OCI-LY7 (cell line): Measurements from ENCODE around the gene RECQL.

Experiments used
- CTCF ChIP-seq: fragments of 200-600 bp; sonication (generic); conservative IDR thresholded peaks from 2 replicates; pipeline ENCODE4 v1.5.1; 2014; ENCODE audit warnings: mild to moderate bottlenecking, antibody characterized with exemption, low read length, moderate library complexity, mixed read lengths
- EZH2phosphoT487 ChIP-seq: fragments of 200-600 bp; sonication (generic); IDR thresholded peaks from 2 replicates; pipeline ENCODE4 v1.6.1; 2018; ENCODE audit warnings: low read depth, borderline replicate concordance, mild to moderate bottlenecking, mixed run types, antibody characterized with exemption, low read length, moderate library complexity, mixed read lengths

DNA sequence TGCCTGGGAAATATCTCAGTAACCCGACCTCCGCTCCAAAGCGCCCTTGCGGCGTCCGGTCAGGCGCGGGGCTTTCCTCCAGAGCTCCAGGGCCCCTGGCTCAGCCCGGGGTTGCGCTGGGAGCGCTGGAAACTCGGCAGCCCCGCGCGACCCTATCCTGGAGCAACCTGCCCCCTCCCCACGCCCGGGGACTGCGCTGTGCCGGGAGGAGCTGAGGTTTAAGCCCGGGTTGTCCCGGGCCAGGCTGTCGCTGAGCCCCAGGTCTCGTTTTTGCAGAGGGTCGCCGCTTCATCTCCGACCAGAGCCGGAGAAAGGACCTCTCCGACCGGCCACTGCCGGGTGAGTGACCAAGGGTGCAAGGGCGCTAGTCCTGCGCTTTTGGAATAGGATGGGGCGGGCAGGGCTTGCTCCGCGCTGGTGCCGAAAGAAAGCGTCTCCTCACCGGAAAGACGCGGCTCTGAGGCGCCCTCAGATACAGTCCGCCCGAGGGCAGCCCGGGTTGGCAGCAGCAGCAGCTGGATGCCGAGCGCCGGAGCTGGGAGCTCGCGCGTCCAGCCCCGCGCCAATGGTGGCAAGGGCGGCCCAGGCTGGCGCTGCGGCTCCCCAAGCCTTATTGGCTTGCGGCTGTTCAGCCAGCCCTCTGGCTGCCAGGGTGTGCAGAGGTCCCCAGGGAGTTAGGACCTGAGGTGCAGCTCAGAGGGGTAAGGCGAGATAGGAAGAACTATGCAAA lies 26.2 kb upstream of the RECQL start:
- no peak for TF ChIP-seq CTCF
- TF ChIP-seq EZH2phosphoT487: no peak
